Esophagus squamous epithelium (tissue), 4 donors: Measurements from ENCODE around the gene CCT5.

Experiments used
- CTCF ChIP-seq, 6 experiments: fragments of 450-650 bp in 4 of 6; fragments of 200-600 bp in 2 of 6; sonication (generic) in 2 of 6; IDR thresholded peaks; one replicate each; pipeline ENCODE4 v1.5.1; 2016 to 2019; ENCODE audit warnings: antibody characterized with exemption in 6 of 6, mild to moderate bottlenecking in 4 of 6, moderate library complexity in 4 of 6
- POLR2A ChIP-seq, 4 donors: fragments of 450-650 bp; IDR thresholded peaks; one replicate each; pipeline ENCODE4 v1.6.1; 2017; ENCODE audit warnings: antibody characterized with exemption in 4 of 4, mild to moderate bottlenecking in 4 of 4, moderate library complexity in 3 of 4

GRCh38 chr5:10290438-10290837 lies 40.4 kb downstream of the CCT5 start:
- TF ChIP-seq POLR2A (IDR thresholded peaks at IDR 0.05) (no peak), CTCF (IDR thresholded peaks at IDR 0.05) (no peak)
